ENCODE data around the gene CX3CL1. TPM values are rescaled to one million over a fixed set of nuclear protein-coding genes. Genes with fewer than 3 reads are reported as not detected.

The CX3CL1 gene
- total RNA-seq, 3 donors from 2014 or later, result 6.2 to 164 (median 58.0) TPM

DNA sequence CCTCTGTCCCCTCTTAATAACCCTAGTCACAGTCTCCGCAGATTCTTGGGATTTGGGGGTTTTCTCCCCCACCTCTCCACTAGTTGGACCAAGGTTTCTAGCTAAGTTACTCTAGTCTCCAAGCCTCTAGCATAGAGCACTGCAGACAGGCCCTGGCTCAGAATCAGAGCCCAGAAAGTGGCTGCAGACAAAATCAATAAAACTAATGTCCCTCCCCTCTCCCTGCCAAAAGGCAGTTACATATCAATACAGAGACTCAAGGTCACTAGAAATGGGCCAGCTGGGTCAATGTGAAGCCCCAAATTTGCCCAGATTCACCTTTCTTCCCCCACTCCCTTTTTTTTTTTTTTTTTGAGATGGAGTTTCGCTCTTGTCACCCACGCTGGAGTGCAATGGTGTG, 8.1 kb upstream of the CX3CL1 start:
- H3K27me3 ChIP-seq, result no peaks in the 10 kb centered on the region
- TF ChIP-seq, protein P1, sequence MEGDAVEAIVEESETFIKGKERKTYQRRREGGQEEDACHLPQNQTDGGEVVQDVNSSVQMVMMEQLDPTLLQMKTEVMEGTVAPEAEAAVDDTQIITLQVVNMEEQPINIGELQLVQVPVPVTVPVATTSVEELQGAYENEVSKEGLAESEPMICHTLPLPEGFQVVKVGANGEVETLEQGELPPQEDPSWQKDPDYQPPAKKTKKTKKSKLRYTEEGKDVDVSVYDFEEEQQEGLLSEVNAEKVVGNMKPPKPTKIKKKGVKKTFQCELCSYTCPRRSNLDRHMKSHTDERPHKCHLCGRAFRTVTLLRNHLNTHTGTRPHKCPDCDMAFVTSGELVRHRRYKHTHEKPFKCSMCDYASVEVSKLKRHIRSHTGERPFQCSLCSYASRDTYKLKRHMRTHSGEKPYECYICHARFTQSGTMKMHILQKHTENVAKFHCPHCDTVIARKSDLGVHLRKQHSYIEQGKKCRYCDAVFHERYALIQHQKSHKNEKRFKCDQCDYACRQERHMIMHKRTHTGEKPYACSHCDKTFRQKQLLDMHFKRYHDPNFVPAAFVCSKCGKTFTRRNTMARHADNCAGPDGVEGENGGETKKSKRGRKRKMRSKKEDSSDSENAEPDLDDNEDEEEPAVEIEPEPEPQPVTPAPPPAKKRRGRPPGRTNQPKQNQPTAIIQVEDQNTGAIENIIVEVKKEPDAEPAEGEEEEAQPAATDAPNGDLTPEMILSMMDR (IDR thresholded peaks at IDR 0.05), result no peak
- TF ChIP-seq POLR2A (IDR thresholded peaks at IDR 0.05) (no peak), POLR2AphosphoS5 (IDR thresholded peaks at IDR 0.05) (no peak)
- no peaks in the 10 kb centered on the region for H3K36me3 ChIP-seq
- no peak overlapping the region for H3K4me3 ChIP-seq
- intact Hi-C loops (cut with DNase I; ENCODE audit: low total_unique reads), result no loop called here
- H3K4me1 ChIP-seq, result no peaks in the 10 kb centered on the region
- no peak for DNase-seq (ENCODE audit: low spot score in 2 of 2)
- no peak overlapping the region for H3K27ac ChIP-seq
- no peaks in the 10 kb centered on the region for H3K9me3 ChIP-seq

DNA sequence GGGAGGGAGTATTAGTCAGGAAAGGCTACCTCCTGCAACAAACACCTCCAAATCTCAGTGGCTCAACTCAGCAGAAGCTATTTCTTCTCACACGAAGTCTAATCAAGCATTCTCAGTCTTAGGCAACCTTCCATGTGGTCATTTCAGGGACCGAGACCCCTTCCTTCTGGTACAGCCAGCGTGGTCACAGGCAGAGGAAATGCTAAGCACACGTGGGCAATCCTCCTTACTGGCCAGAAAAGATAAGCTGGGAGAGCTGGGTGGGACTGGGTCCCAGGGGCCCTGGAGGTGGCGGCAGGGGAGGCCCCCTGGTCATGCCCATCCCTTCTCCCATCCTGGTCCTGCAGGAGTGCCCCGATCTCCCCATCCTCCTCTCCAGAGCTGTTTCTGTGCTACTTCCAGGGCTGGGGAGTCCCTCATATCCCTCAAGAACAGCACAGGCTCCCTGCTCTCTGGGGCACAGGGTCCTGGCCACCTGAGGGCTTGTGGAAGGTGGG, 5.7 kb upstream of the CX3CL1 start:
- H3K4me3 ChIP-seq, result no peak overlapping the region
- no peaks in the 10 kb centered on the region for H3K4me1 ChIP-seq
- TF ChIP-seq, protein P1 (IDR thresholded peaks at IDR 0.05), result no peak
- TF ChIP-seq POLR2AphosphoS5 (IDR thresholded peaks at IDR 0.05) (no peak), POLR2A (IDR thresholded peaks at IDR 0.05) (no peak)
- no peak for DNase-seq (ENCODE audit: low spot score in 2 of 2)
- peak overlapping the region; percentile 80 to 87 for H3K27ac ChIP-seq
- intact Hi-C loops (cut with DNase I; ENCODE audit: low total_unique reads), result no loop called here
- no peaks in the 10 kb centered on the region for H3K27me3 ChIP-seq
- no peaks in the 10 kb centered on the region for H3K36me3 ChIP-seq
- no peaks in the 10 kb centered on the region for H3K9me3 ChIP-seq

DNA sequence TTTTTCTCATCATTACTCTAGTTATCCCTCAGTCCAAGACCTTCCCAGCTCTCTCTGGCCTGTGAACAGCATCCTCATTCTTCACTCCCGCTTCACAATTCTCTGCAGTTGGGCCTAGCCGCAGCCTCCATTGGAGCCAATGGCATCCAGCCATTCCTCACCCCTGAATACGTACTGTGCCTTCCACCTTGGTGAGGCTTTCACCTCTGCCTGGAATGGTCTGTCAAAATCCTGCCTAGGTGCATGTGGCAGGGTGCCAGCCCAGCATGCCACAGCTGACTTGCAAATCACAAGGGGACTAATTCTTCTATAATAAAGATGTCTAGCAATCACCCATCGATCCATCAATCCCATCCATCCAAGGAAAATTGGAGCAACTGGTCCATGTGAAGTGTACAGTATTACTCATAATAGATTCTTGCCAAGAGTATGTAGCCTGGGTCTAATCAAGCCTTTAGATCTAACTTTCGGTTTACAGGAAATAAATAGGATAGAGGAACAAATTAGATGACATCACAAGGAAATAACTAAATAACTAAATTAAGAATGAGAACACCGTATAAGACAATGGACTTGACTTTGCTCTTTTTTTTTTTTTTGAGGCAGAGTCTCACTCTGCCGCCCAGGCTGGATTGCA, 5.1 kb upstream of the CX3CL1 start:
- peak; percentile 41 to 71 for DNase-seq (ENCODE audit: low spot score in 2 of 2)
- no peaks in the 10 kb centered on the region for H3K36me3 ChIP-seq
- peaks cover 0 to 6% of the 10 kb centered on the region in 2 donors for H3K4me1 ChIP-seq
- intact Hi-C loops (cut with DNase I; ENCODE audit: low total_unique reads), result no loop called here
- no peaks in the 10 kb centered on the region for H3K27me3 ChIP-seq
- H3K27ac ChIP-seq, result peak overlapping the region; percentile 86 to 87
- TF ChIP-seq POLR2AphosphoS5 (IDR thresholded peaks at IDR 0.05) (peak in 1 of 3 donors; percentile 36), POLR2A (IDR thresholded peaks at IDR 0.05) (no peak)
- H3K9me3 ChIP-seq, result no peaks in the 10 kb centered on the region
- H3K4me3 ChIP-seq, result no peak overlapping the region

DNA sequence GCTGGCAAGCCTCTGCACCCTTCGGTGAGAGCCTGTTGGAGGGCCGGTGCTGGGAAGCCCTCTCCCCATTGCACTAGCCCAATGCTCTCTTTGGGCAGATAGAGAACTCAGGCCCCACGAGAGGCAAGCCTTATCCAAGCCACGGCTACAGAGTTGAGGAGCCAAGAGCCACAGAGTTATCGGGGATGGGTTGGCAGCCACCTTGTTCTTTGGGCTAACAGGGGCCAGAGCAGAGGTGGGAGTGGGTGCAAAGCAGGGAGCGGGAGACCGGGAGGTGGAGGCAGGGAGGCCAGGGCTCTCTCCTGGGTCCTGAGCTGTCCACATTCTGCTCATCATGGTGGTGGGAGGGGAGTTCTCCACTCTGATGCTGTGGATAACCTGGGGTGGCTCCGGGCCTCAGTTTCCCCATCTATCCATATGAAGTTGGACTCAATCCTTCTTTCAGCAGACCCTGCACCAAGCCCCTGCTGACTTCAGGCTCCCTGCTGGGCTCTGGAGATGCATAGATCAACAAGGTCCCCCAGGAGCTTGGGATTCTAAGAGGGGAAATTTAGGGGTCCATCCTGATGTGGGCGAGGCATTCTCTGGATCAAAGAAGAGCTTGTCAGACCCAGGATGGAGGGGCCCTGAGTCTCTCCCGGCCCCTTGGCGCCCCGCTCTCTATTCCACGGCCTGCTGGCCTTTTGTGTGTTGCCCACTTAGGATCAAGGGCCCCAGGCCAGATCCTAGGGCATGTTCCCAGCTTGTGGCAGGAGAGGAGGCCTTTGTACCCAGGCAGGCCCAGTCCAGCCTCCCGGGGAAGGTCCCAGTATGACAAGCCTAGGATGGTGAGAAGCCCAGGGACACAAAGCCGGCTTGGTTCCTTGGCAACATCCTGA, 557 bp upstream of the CX3CL1 start:
- Histone ChIP-seq H3K27me3 (no peaks in the 10 kb centered on the region), H3K36me3 (no peaks in the 10 kb centered on the region), H3K4me1 (peaks cover 0 to 12% of the 10 kb centered on the region in 2 donors), H3K9me3 (no peaks in the 10 kb centered on the region), H3K27ac (peak overlapping the region; percentile 96 to 98), H3K4me3 (peak overlapping the region; percentile 51 to 76 (median 71))
- no peak for DNase-seq (ENCODE audit: low spot score in 2 of 2)
- intact Hi-C loops (cut with DNase I; ENCODE audit: low total_unique reads), result no loop called here
- TF ChIP-seq POLR2AphosphoS5 (IDR thresholded peaks at IDR 0.05), result no peak
- no peak for TF ChIP-seq POLR2A (IDR thresholded peaks at IDR 0.05)
- TF ChIP-seq, protein P1 (IDR thresholded peaks at IDR 0.05), result no peak

DNA sequence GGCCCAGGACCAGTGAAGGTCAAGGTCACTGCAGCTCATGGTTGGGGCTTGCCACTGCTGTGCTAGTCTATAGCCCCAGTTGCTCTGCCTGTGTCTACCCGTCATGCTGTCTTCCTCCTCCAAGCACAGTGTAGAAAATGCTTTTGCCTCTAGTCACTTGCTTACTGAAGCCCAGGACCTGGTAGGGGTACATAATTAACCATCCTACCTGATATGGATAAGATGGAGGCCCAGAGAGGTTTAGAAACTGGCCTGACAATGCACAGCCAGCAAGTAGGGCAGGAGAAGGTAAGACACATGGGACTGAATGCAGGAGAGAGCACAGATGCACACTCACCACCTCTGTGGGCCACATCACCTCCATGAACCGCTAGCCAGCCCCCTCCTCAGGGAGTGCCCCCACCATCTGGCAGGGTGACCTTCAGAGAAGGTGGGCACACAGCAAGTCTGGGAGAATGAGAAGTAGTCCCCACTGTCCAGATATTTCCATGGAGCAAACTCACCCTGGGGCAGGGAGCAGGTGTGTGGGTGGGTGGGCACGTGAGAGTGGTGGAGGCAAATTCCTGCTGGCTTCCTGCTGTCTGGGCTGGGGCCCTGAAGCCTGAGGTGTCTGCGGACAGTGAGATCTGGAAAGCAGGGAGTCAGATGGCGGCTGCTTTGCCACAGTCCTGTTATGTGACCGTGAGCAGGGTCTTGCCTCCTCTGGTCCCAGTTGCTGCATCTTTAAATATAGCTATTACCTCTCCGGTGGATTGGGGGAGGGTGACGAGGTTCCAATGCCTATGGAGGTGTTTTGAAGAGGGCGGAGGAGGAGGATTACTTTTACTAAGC, 1.0 kb downstream of the CX3CL1 start:
- TF ChIP-seq POLR2AphosphoS5 (IDR thresholded peaks at IDR 0.05) (no peak), POLR2A (IDR thresholded peaks at IDR 0.05) (no peak)
- TF ChIP-seq, protein P1 (IDR thresholded peaks at IDR 0.05), result no peak
- intact Hi-C loops (cut with DNase I; ENCODE audit: low total_unique reads), result no loop called here
- H3K27ac ChIP-seq, result peak overlapping the region; percentile 96 to 98
- no peaks in the 10 kb centered on the region for H3K36me3 ChIP-seq
- no peaks in the 10 kb centered on the region for H3K9me3 ChIP-seq
- peaks cover 0 to 16% of the 10 kb centered on the region in 2 donors for H3K4me1 ChIP-seq
- no peaks in the 10 kb centered on the region for H3K27me3 ChIP-seq
- peak in 1 of 2 donors; percentile 73 for DNase-seq (ENCODE audit: low spot score in 2 of 2)
- H3K4me3 ChIP-seq, result peak overlapping the region; percentile 51 to 76 (median 71)

All from breast epithelium (tissue), 4 donors.